Suprapubic skin (tissue), 3 donors: ENCODE data around the gene LRMDA.

Experiments used
- POLR2AphosphoS5 ChIP-seq, 3 donors: sonication (generic); formaldehyde crosslinking; IDR thresholded peaks; one replicate each; pipeline ENCODE4 v1.6.1; 2017; ENCODE audit warnings: antibody characterized with exemption in 3 of 3
- TF ChIP-seq, protein P1 (sequence below), 2 donors: fragments of 200-600 bp in 1 of 2; fragments of 450-650 bp in 1 of 2; sonication (generic) in 1 of 2; IDR thresholded peaks; one replicate each; pipeline ENCODE4 v1.5.1; 2016 to 2019; ENCODE audit warnings: antibody characterized with exemption in 2 of 2, mild to moderate bottlenecking in 1 of 2, moderate library complexity in 1 of 2

GRCh38 chr10:76265441-76266113 lies 834.2 kb downstream of the LRMDA start:
- no peak for TF ChIP-seq POLR2AphosphoS5 (IDR thresholded peaks at IDR 0.05)
- TF ChIP-seq, protein P1, sequence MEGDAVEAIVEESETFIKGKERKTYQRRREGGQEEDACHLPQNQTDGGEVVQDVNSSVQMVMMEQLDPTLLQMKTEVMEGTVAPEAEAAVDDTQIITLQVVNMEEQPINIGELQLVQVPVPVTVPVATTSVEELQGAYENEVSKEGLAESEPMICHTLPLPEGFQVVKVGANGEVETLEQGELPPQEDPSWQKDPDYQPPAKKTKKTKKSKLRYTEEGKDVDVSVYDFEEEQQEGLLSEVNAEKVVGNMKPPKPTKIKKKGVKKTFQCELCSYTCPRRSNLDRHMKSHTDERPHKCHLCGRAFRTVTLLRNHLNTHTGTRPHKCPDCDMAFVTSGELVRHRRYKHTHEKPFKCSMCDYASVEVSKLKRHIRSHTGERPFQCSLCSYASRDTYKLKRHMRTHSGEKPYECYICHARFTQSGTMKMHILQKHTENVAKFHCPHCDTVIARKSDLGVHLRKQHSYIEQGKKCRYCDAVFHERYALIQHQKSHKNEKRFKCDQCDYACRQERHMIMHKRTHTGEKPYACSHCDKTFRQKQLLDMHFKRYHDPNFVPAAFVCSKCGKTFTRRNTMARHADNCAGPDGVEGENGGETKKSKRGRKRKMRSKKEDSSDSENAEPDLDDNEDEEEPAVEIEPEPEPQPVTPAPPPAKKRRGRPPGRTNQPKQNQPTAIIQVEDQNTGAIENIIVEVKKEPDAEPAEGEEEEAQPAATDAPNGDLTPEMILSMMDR (IDR thresholded peaks at IDR 0.05) = no peak
